AML-193 (cell line): ENCODE results near the gene OLFM1.
"Not testable (repeated sequence)": the region's sequence is repeated elsewhere in the genome, so short reads cannot be mapped to it uniquely, and the experiment has no call there.

ENCODE experiments used
- DNase-seq, 2 experiments: peaks; one replicate each; lab custom pipeline; 2025; lab: John Stamatoyannopoulos, UW

OLFM1 gene

DNA sequence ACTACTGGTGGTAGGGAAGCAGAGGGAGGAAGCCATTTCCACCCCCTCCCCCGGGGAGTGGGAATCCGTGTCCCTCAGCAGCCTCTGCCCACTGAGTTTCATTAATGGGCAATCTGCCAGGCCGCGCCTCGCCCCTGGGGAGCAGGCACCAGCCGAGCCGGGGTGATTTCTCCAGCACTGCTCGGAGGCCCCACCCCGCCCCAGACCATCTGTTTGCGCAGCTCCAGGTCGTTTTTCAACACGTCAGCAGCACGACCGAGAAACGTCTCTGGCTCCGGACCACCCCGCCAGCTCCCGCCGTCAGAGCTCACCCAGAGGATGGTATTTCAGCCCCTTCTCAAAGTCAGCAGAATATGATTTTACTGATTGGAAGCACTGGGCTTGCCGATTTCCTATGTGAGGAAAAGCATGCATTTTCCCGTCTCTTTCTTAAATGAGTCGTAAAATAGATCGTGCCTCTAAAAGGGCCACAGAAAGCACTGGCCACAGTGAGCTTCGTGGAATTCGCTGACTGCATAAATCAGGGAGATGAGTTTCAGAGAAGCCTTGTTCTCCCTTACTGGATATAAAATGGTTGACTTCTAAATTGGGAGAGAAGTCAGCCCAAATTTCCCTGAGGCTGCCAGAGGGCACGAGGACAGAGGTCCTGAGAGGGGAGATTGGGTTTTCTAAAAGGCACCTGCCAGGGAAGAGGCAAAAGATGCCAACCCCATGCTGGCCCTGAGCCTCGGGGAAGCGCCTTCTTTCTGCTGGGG lies 47.0 kb downstream of the OLFM1 start:
- no peak for DNase-seq

GRCh38 chr9:135135171-135135928 lies 47.9 kb downstream of the OLFM1 start:
- DNase-seq = no peak

- no peak for DNase-seq
Observed at GRCh38 chr9:135135929-135136315, 48.5 kb downstream of the OLFM1 start.

- no peak for DNase-seq
Observed at GRCh38 chr9:135136481-135136880, 49.0 kb downstream of the OLFM1 start.

- DNase-seq = no peak
Observed at GRCh38 chr9:135136991-135137832, 49.7 kb downstream of the OLFM1 start.

GRCh38 chr9:135138078-135138855 lies 50.8 kb downstream of the OLFM1 start:
- DNase-seq = no peak

DNA sequence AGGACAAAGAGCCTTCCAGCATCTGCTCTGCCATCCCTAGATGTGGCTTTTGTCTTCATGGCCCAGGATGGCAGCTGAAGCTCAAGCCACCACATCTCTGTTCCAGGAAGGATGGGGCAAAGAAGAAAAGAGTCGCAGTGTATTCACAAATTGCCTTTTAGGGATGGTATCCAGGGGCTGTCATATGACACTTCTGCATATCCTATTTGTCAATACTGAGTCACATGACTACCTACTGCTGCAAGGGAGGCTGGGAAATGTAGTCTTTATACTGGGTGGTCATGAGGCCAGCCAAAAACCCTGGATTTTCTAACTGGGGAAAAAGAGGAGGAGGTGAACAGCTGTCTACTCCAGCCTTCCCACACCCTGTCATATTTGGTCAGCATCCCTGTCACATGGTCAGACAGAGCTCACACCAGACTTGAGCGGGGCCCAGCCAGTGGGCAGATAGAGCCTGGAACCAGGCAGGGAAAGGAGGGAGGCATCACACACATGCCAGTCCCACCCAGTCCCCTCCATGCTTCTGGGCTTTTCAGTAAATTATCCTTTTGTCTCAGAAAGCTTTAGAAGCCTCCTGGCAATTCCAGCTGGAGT lies 52.0 kb downstream of the OLFM1 start:
- DNase-seq = no peak

DNA sequence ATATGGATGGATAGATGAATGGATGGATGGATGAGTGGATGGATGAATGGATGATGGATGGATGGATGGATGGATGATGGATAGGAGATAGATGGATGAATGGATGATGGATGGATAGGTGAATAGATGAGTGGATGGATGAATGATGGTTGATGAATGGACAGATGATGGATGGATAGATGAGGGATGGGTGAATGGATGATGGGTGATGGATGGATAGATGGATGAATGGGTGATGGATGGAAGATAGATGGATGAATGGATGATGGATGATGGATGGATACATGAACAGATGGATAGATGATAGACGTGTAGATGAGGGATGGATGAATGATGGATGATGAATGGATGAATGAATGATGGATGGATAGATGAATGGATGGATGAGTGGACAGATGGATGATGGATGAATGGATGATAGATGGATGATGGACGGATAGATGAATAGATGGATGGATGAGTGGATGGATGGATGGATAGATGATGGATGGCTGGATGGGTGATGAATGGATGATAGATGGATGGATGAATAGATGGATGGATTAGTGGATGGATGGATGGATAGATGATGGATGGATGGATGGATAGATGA lies 53.8 kb downstream of the OLFM1 start:
- DNase-seq = no peak

- DNase-seq = no peak
Observed at GRCh38 chr9:135144581-135145170, 57.2 kb downstream of the OLFM1 start.

- DNase-seq = no peak
Observed at GRCh38 chr9:135145312-135145711, 57.8 kb downstream of the OLFM1 start.

- DNase-seq = no peak
Observed at GRCh38 chr9:135146241-135146640, 58.8 kb downstream of the OLFM1 start.

- DNase-seq = no peak
Observed at GRCh38 chr9:135146766-135147473, 59.5 kb downstream of the OLFM1 start.

DNA sequence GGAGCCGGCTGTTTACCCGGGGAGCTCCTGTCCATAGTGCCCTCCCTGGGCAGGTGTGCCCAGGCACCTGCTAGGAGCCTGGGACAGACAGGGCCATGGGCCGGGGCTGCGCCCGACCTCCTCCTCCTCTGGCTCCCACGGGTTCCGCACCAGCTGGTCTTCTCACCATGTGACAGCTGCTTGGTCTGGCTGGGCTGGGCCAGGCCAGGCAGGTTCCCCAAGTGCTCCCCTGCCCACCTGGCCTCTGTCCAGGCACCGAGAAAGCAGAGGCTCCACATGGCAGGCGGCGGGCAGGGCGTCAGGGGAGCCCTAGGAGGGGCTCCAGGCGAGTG lies 60.0 kb downstream of the OLFM1 start:
- no peak for DNase-seq

DNA sequence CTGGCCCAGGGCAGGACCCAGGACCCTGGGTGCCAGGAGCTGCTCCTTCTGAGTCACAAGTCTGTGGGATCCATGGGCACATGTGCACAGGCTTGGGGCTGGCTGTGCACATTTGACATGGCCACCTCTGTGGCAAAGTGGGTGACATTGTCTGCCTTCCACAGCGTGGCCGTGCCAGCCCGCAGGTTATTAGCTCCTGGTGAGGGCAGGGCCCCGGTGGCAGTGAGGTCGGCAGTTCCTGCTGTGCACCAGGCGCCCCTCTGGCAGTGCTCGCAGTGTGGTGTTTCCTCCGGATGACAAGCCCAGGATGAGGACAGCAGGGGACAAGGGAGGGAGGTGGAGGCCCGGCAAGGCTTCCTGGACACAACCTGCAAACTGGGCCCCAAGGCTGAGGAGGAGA lies 60.5 kb downstream of the OLFM1 start:
- DNase-seq = no peak

DNA sequence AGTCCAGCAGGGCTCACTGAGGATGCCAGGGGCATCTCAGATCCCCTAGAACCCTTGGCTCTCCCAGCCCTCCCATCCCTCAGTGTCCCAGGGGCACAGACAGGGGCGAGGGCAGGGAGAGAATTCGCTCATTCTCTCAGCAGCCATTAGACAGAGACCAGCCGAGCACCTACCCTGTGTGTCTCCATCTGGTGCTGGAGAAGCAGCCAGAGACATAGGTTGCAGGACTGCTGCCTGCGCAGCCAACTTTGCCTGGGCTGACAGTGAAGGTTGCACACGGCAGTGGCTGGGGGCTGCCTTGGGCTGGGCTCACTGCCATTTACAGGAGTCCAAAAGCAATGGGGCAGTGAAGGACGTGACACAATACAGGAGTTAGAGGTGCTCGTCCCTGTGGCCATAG lies 60.9 kb downstream of the OLFM1 start:
- no peak for DNase-seq

GRCh38 chr9:135149901-135150300 lies 62.4 kb downstream of the OLFM1 start:
- not testable (repeated sequence) for DNase-seq

GRCh38 chr9:135150981-135151380 lies 63.5 kb downstream of the OLFM1 start:
- no peak for DNase-seq

DNA sequence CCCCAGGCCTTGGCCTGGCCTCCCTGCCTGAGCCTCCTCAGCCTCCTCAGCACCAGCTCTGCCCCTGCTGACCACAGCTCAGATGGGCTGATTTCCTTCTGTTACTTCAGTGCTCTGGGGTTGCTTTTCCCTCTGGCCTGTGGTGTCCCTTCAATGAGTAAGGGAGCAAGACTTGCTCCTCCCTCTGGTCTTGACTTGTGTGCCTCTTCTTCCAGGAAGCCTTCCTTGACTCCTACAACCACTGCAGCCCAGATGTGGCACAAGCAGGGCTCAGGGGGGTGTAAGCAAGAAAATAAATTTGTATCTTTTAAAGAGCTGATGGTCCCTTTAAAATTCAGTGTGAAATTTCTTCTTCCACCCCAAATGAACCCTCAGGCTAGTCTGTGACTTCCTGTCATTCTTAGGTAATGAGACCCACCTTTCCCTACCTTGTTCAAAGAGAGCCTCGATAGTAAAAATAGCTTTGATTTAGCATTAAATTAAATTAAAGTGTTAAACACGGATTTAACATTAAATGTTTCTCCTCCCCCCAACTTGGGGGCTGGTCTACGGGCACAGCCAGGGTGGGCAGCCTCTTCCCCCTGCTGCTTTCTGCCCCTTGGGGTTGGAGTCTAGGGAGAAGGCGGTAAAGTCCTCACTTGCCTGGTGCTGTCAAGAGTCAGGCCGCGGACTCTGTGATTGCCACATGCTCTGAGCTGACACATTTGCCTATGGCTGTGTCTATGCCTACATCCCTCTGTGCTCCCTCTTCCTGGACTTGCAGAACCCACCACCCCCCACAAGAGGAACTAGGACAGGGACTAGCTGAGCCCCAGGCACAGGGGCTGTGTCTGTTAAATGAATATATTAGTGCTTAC lies 64.5 kb downstream of the OLFM1 start:
- DNase-seq = no peak
